Astrocyte (in vitro differentiated cells and primary cell): ENCODE data around the gene CNGB1.

Experiments
- CTCF ChIP-seq: IDR thresholded peaks from 2 replicates; pipeline ENCODE4 v1.5.1; 2011; ENCODE audit warnings: low read depth, mild to moderate bottlenecking, inconsistent platforms, low read length, moderate library complexity; ENCODE audit not compliant: insufficient read depth
- EZH2 ChIP-seq: IDR thresholded peaks from 2 replicates; pipeline ENCODE4 v1.6.1; 2012; ENCODE audit warnings: mild to moderate bottlenecking, low read length, inconsistent platforms; ENCODE audit not compliant: insufficient read depth

- no peak for TF ChIP-seq CTCF
- TF ChIP-seq EZH2, result no peak
These were observed 24.9 kb upstream of the CNGB1 start for GRCh38 chr16:57995721-57996405.
